Posterior cingulate gyrus (tissue), 11 donors: Measurements from ENCODE around the gene HNF4A.

Experiments
- DNase-seq, 10 donors: peaks; one replicate each; pipeline versions ENCODE4 v3.0.0 to v3.0.0-alpha.2; 2020 to 2021; ENCODE audit warnings: mixed read lengths in 3 of 10
- intact Hi-C: fragments of 100-400 bp; cut with DNase I; formaldehyde crosslinking; loops from one replicate; pipeline ENCODE4 v1.15.1; 2023

The HNF4A gene

GRCh38 chr20:44435630-44436335 lies 80.3 kb downstream of the HNF4A start:
- intact Hi-C loops = no loop called here
- DNase-seq = no peak

GRCh38 chr20:44436393-44436792 lies 80.9 kb downstream of the HNF4A start:
- DNase-seq = no peak
- intact Hi-C loops = no loop called here

DNA sequence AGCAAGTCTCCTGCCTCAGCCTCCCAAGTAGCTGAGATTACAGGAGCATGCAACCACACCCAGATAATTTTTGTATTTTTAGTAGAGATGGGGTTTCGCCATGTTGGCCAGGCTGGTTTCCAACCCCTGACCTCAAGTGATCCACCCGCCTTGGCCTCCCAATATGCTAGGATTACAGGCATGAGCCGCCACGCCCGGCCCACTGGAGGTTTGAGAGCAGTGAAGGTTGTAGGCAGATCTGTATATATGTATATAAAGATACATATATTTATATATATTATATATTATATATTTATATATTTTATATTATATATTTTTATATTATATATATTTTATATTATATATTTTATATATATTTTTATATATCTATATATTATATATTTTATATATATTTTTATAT lies 82.0 kb downstream of the HNF4A start:
- peak in 1 of 10 donors; percentile 88 for DNase-seq
- intact Hi-C loops = no loop called here

- DNase-seq = no peak
- intact Hi-C loops = no loop called here
Observed at GRCh38 chr20:44438782-44439181, 83.3 kb downstream of the HNF4A start.

DNA sequence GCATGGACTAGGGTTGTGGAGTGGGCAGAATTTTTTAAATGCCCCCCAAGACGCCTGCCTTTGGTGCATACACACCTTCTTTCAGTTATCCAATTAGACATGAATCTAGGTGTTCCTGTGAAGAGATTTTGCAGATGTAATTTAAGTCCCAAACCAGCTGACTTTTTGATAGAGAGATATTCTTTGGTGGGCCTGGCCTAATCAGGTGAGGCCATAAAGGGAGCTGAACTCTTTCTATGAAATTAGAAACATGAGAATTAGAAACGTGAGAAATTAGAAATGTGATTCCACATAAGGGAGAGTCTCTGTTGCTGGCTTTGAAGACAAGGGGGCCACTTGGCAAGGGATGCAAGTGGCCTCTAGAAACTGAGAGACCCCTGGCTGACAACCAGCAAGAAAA lies 83.8 kb downstream of the HNF4A start:
- intact Hi-C loops = no loop called here
- no peak for DNase-seq

- intact Hi-C loops = no loop called here
- no peak for DNase-seq
Observed at GRCh38 chr20:44442298-44443070, 87.0 kb downstream of the HNF4A start.

GRCh38 chr20:44445742-44446710 lies 90.5 kb downstream of the HNF4A start:
- intact Hi-C loops = no loop called here
- DNase-seq = no peak

- intact Hi-C loops = no loop called here
- no peak for DNase-seq
Observed at GRCh38 chr20:44447827-44448419, 92.4 kb downstream of the HNF4A start.

DNA sequence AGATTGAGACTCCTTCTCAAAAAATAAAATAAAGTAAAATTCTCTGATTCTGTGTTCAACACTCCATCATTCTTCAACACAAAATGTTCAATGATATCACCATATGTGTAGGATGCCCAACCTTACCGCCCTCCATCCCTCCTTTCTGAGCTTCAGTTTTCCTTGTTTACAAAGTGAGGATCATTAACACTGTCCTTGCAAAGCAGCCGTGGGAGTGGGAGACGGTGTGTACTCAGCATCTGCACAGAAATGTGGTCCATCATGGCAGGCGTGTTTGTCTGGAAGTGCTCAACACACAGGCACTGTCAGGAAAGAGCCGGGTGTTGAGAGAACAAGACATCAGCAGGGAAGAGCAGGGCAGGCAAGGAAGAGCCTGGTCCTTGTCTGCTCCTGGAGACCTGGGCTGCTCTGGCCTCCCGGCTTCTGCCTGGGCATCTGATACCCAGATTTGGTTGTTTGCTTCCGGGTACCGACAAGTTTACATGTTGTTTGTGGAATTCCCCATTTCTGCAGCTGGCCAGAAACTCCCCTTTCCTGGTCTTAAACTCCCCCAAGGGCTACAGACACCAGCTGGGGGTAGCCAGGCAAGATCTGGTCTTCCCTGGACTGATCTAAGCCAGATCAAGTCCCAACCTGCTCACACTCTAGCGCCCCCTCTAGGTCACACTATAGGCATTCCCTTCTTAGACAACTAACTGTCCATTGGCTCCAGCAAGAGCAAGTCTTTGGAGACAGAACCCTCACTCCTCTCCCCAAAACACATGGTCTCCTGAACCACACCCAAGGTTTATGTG lies 93.5 kb downstream of the HNF4A start:
- no peak for DNase-seq
- intact Hi-C loops = no loop called here

DNA sequence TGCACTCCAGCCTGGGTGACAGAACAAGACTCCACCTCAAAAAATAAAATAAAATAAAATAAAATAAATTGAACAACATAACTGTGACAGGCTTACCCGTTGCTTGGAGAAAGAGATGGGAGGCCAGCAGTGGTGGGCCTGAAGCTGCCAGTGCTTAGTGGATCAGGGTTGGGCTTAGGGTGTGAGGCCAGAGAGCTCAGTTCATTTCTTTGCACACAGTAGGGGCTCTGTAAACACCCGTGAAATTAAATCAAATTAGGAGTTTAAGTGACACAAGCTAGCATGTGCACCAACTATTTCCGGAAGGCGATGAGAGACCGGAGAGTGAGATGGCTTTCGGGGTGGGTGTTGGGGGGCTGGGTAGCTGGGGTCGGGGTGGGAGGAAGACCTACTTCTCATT lies 94.4 kb downstream of the HNF4A start:
- intact Hi-C loops = no loop called here

DNA sequence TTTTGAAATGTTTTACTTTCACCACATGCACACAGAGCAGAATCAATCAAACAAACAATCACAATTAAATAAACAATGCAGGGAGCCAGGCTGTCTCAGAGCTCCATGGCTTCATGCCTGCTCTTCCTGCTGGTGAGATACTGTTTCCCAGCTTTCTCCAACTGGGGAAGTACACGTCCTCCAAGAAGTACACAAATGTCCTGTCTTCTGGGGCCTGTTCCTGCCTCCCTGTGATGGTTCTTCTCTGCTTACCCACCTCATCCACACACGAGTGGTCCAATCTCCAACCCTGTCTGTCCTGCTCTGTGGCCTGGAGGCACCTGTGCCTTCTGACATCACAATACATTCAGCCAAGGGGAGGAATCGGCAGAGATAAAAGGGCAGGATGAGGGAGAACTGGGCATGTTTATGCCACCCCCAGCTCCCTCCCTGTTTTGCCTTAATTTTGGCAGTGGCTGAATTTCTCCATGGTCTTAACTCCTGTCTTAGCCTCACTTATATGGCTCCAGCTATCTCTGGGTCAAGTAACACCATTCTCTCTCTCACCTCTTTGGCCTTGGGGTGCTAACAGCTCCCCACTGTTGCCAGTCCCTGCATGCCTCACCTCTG lies 94.9 kb downstream of the HNF4A start:
- intact Hi-C loops = no loop called here
- no peak for DNase-seq

More for the DNA sequence above, 94.4 kb downstream of the HNF4A start:
- no peak for DNase-seq

DNA sequence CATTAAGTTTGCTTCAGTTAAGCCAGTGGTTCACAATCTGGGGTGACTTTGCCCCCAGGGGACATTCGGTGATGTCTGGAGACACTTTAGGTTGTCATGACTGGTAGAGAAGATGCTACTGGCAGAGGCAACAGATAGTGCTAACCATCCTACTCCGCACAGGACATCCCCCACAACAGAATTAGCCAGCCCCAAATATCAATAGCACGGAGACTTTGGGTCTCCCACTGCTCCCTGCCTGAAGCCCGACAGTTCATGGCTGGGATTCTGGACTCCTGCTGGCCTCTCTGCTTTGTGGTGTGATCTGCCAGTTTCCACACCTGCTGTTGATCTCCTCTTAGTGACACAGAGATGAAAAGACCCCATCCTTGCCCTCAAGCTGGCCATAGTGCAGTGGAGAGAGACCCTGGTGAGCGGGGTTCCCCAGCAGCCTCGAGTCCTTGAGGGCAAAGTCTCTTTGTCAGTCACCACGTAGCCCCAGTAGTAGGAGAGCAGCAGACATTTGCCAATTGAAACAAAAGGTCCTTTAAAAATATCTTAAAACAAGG lies 95.5 kb downstream of the HNF4A start:
- DNase-seq = no peak
- intact Hi-C loops = no loop called here

- no peak for DNase-seq
- intact Hi-C loops = no loop called here
Observed at GRCh38 chr20:44454306-44454963, 98.9 kb downstream of the HNF4A start.

GRCh38 chr20:44455126-44455525 lies 99.6 kb downstream of the HNF4A start:
- no peak for DNase-seq
- intact Hi-C loops = no loop called here

GRCh38 chr20:44456611-44457010 lies 101.1 kb downstream of the HNF4A start:
- no peak for DNase-seq
- intact Hi-C loops = no loop called here

DNA sequence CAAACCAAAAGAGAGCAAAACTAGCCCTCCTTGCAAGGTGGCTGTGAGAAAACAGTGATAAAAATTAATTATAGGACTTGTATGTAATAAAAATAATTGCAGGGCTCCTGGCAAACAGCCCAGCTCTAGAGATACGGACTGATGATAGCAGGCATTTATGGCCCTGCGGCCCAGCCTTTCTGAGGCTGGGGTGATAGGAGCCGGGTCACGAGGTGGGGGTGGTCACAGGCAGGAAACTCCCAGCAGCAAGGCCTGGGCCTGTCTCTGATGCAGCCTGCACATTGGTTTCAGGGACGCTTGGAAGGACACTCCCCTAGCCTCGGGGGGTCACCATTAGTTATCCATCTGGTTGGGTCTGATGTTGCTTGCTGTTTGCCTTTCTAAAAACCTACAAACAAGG lies 101.5 kb downstream of the HNF4A start:
- DNase-seq = no peak
- intact Hi-C loops = no loop called here

DNA sequence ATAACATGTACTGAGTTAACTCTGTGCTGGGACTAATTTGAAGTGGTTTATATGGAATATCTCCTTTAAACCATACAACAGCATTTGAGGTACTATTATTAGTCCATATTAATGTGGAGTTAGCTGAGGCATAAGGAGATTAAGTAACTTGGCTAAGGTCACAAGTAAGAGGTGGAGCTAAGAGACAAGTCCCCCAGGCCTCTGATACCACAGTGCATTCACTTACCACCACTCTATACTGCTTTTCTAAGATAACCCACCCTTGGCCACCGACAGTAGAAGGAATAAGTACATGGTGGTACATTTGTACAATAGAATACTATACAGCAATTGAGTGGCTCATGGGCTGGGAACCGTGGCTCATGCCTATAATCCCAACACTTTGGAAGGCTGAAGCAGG lies 103.8 kb downstream of the HNF4A start:
- no peak for DNase-seq
- intact Hi-C loops = no loop called here

DNA sequence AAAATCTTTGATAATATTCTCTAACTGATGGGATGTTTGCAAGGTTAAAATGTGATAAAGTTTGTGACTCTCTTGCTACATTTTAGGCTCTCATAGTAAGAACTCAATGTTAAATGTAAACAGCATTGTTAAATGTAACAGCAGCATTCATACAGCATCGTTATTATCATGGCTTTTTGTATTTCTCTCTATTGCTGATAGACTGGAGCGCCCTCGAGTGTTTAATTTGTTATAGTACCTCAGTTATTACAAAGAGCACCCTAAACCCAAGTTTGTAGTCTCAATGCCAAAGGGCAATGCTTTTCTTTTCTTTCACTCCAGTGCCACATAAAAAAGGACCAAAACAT lies 105.3 kb downstream of the HNF4A start:
- intact Hi-C loops = no loop called here
- DNase-seq = peak in 1 of 10 donors; percentile 7
